Activated B cell treated with CpG ODN at 0.5 μM for 24 hours (primary cell): ENCODE measurements around the gene PTPN3. TPM values are rescaled to one million over a fixed set of nuclear protein-coding genes. Genes with fewer than 3 reads are reported as not detected.
A peak's percentile ranks its signal among the peaks of the same experiment; 100 is the strongest.

ENCODE experiments used
- ATAC-seq: fragments of 200-7000 bp; cut with Tn5 transposase; one replicate; pipeline ENCODE4 v1.10.0; 2021; ENCODE audit warnings: low read depth, mild to moderate bottlenecking, moderate library complexity
- CTCF ChIA-PET: fragments of 350-600 bp; sonication (Branson Sonifier 250); formaldehyde crosslinking; loops from one replicate; lab custom pipeline; 2021; ENCODE audit warnings: antibody characterized with exemption; lab: Charles Lee
- POLR2A ChIA-PET: fragments of 350-600 bp; sonication (Branson Sonifier 250); formaldehyde crosslinking; loops from one replicate; lab custom pipeline; 2021; ENCODE audit warnings: antibody characterized with exemption; lab: Charles Lee
- DNase-seq: peaks from one replicate; pipeline ENCODE4 v3.0.0; 2022
- H3K27ac Mint-ChIP-seq: one replicate; pipeline ENCODE4 v1.8.0; 2020; ENCODE audit warnings: mixed read lengths
- H3K27me3 Mint-ChIP-seq: one replicate; pipeline ENCODE4 v1.8.0; 2021; ENCODE audit warnings: mixed read lengths
- H3K36me3 Mint-ChIP-seq: one replicate; pipeline ENCODE4 v1.8.0; 2021; ENCODE audit warnings: low read depth, mixed read lengths
- H3K4me1 Mint-ChIP-seq: one replicate; pipeline ENCODE4 v1.8.0; 2021; ENCODE audit warnings: mixed read lengths
- H3K4me3 Mint-ChIP-seq: one replicate; pipeline ENCODE4 v1.8.0; 2020; ENCODE audit warnings: mild to moderate bottlenecking, mixed read lengths
- H3K9me3 Mint-ChIP-seq: one replicate; pipeline ENCODE4 v1.8.0; 2020; ENCODE audit warnings: mixed read lengths
- CTCF ChIP-seq: fragments of 200-600 bp; IDR thresholded peaks from one replicate; pipeline ENCODE4 v1.8.0; 2022; ENCODE audit warnings: antibody characterized with exemption, mild to moderate bottlenecking
- intact Hi-C: fragments of 100-400 bp; cut with micrococcal nuclease; formaldehyde crosslinking; loops from one replicate; pipeline ENCODE4 v1.15.1; 2024
- total RNA-seq: library from RNA; stranded (reverse); gene quantifications from 2 replicates; pipeline ENCODE4 v1.2.3, GENCODE V29; 2022

PTPN3 gene
- total RNA-seq, 1 donor from 2014 or later = 0.09 TPM

- POLR2A ChIA-PET = no interaction called here
- no peaks in the 10 kb centered on the region for H3K36me3 Mint-ChIP-seq
- intact Hi-C loops = no loop called here
- peak overlapping the region; percentile 36 for H3K27ac Mint-ChIP-seq
- CTCF ChIA-PET = no interaction called here
- H3K9me3 Mint-ChIP-seq = no peaks in the 10 kb centered on the region
- H3K4me3 Mint-ChIP-seq = no peak overlapping the region
- ATAC-seq (no peak), DNase-seq (no peak)
- peaks cover 24% of the 10 kb centered on the region for H3K27me3 Mint-ChIP-seq
- TF ChIP-seq CTCF = no peak
- H3K4me1 Mint-ChIP-seq = peaks cover 18% of the 10 kb centered on the region
Observed at GRCh38 chr9:109383947-109384346, 114.2 kb downstream of the PTPN3 start.

GRCh38 chr9:109383356-109383755, 114.8 kb downstream of the PTPN3 start:
- DNase-seq (no peak), ATAC-seq (no peak)
- no peak overlapping the region for H3K4me3 Mint-ChIP-seq
- H3K4me1 Mint-ChIP-seq = peaks cover 18% of the 10 kb centered on the region
- intact Hi-C loops = no loop called here
- peaks cover 24% of the 10 kb centered on the region for H3K27me3 Mint-ChIP-seq
- H3K36me3 Mint-ChIP-seq = no peaks in the 10 kb centered on the region
- TF ChIP-seq CTCF = no peak
- no peaks in the 10 kb centered on the region for H3K9me3 Mint-ChIP-seq
- CTCF ChIA-PET = no interaction called here
- POLR2A ChIA-PET = no interaction called here
- H3K27ac Mint-ChIP-seq = no peak overlapping the region

- no peak for TF ChIP-seq CTCF
- ATAC-seq (no peak), DNase-seq (no peak)
- Mint-ChIP-seq H3K9me3 (no peaks in the 10 kb centered on the region), H3K36me3 (no peaks in the 10 kb centered on the region), H3K27ac (no peak overlapping the region), H3K4me1 (peaks cover 18% of the 10 kb centered on the region), H3K4me3 (no peak overlapping the region), H3K27me3 (peaks cover 19% of the 10 kb centered on the region)
- POLR2A ChIA-PET = no interaction called here
- CTCF ChIA-PET = no interaction called here
- intact Hi-C loops = no loop called here
Observed at GRCh38 chr9:109382585-109382984, 115.5 kb downstream of the PTPN3 start.

GRCh38 chr9:109382182-109382581, 115.9 kb downstream of the PTPN3 start:
- ATAC-seq = no peak
- Mint-ChIP-seq H3K4me3 (no peak overlapping the region), H3K9me3 (no peaks in the 10 kb centered on the region), H3K27ac (no peak overlapping the region), H3K4me1 (peaks cover 18% of the 10 kb centered on the region), H3K36me3 (no peaks in the 10 kb centered on the region), H3K27me3 (peaks cover 19% of the 10 kb centered on the region)
- ChIA-PET POLR2A (interaction anchor here (0.6 kb wide), 1 partner anchor 23 kb away, joined by 3 read pairs; no protein-coding TSS in a partner anchor), CTCF (no interaction called here)
- intact Hi-C loops = no loop called here
- no peak for DNase-seq
- no peak for TF ChIP-seq CTCF

GRCh38 chr9:109381011-109381729, 116.9 kb downstream of the PTPN3 start:
- Mint-ChIP-seq H3K4me1 (peaks cover 18% of the 10 kb centered on the region), H3K9me3 (no peaks in the 10 kb centered on the region), H3K27me3 (peaks cover 15% of the 10 kb centered on the region), H3K36me3 (no peaks in the 10 kb centered on the region), H3K27ac (peak overlapping the region; percentile 65), H3K4me3 (peak overlapping the region; percentile 7)
- TF ChIP-seq CTCF = no peak
- DNase-seq = no peak
- intact Hi-C loops = loop anchor here (1.0 kb wide), 1 partner anchor 18 kb away; no protein-coding TSS in a partner anchor
- ChIA-PET POLR2A (interaction anchor here (0.6 to 1.3 kb wide), 5 partner anchors 19 to 1971 kb away, joined by 3 to 6 read pairs (median 4); no protein-coding TSS in a partner anchor), CTCF (interaction anchor here (0.8 kb wide), 1 partner anchor 32 kb away, joined by 3 read pairs; no protein-coding TSS in a partner anchor)
- peak; percentile 83 for ATAC-seq
